ENCODE data around the gene KPNA6. TPM values are rescaled to one million over a fixed set of nuclear protein-coding genes. Genes with fewer than 3 reads are reported as not detected.

Gene KPNA6
- total RNA-seq, 1 donor from 2014 or later = 24.2 TPM

GRCh38 chr1:32224285-32224684, 116.4 kb downstream of the KPNA6 start:
- peaks cover 28% of the 10 kb centered on the region for H3K36me3 ChIP-seq (ENCODE audit: control insufficient read depth, insufficient read depth, low read length)
- no peak for TF ChIP-seq CTCF (IDR thresholded peaks at IDR 0.05; ENCODE audit: insufficient read depth, low read length, severe bottlenecking)
- H3K27me3 ChIP-seq (ENCODE audit: control insufficient read depth, insufficient read depth, low read length) = no peaks in the 10 kb centered on the region
- no peak overlapping the region for H3K4me3 ChIP-seq (ENCODE audit: low read depth, low read length)
- DNase-seq (ENCODE audit: low read depth) (no peak), FAIRE-seq (no peak)

Other genes with a start within 250 kb of the KPNA6 start
- 221 and 276 TPM in 2 replicates for gene PTP4A2, start 169.7 kb upstream of the KPNA6 start, total RNA-seq
- 36.6 and 39.8 TPM in 2 replicates for gene KHDRBS1, start 94.2 kb upstream of the KPNA6 start, total RNA-seq
- gene TMEM39B, start 35.1 kb upstream of the KPNA6 start, total RNA-seq = 2.2 and 2.9 TPM in 2 replicates
- 54.0 and 62.7 TPM in 2 replicates for gene TXLNA, start 71.6 kb downstream of the KPNA6 start, total RNA-seq
- gene CCDC28B, start 92.5 kb downstream of the KPNA6 start, total RNA-seq = 1.2 and 2.9 TPM in 2 replicates
- 2.6 and 3.6 TPM in 2 replicates for gene IQCC, start 97.6 kb downstream of the KPNA6 start, total RNA-seq
- gene DCDC2B, start 101.0 kb downstream of the KPNA6 start, total RNA-seq = not detected in 2 replicates
- 9.0 and 18.3 TPM in 2 replicates for gene TMEM234, start 114.3 kb downstream of the KPNA6 start, total RNA-seq
- gene EIF3I, start 114.4 kb downstream of the KPNA6 start, total RNA-seq = 455 and 626 TPM in 2 replicates
- 0.13 and 0.26 TPM in 2 replicates for gene FAM167B, start 139.2 kb downstream of the KPNA6 start, total RNA-seq
- 0.26 TPM in 1 of 2 replicates, not detected in the other for gene LCK, start 143.2 kb downstream of the KPNA6 start, total RNA-seq
- gene HDAC1, start 184.0 kb downstream of the KPNA6 start, total RNA-seq = 83.7 and 95.8 TPM in 2 replicates
- 3.2 and 4.2 TPM in 2 replicates for gene MARCKSL1, start 228.2 kb downstream of the KPNA6 start, total RNA-seq

Measured in bronchial epithelial cell (primary cell).